GM15510 (cell line): ENCODE measurements around the gene TMPRSS12.

Experiments used
- POLR2A ChIP-seq: IDR thresholded peaks from 3 replicates; pipeline ENCODE4 v1.6.1; 2011; ENCODE audit warnings: borderline replicate concordance; ENCODE audit not compliant: insufficient read length; ENCODE audit errors: extremely low read depth

Gene TMPRSS12

DNA sequence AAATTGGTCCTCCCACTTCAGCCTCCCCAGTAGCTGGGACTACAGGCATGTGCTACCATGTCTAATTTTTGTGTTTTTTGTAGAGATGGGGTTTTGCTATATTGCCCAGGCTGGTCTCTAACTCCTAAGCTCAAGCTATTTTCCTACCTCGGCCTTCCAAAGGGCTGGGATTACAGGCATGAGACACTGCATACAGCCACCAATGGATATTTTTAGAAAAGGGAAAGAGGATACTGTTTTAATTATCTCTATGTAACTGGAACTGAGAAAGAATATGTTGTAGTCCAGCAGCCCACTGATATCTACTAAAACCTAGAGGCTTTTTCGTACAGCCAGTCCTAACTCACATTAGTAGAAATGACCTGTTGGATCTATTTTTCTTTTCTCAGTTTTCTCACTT lies 6.2 kb downstream of the TMPRSS12 start:
- no peak for TF ChIP-seq POLR2A

DNA sequence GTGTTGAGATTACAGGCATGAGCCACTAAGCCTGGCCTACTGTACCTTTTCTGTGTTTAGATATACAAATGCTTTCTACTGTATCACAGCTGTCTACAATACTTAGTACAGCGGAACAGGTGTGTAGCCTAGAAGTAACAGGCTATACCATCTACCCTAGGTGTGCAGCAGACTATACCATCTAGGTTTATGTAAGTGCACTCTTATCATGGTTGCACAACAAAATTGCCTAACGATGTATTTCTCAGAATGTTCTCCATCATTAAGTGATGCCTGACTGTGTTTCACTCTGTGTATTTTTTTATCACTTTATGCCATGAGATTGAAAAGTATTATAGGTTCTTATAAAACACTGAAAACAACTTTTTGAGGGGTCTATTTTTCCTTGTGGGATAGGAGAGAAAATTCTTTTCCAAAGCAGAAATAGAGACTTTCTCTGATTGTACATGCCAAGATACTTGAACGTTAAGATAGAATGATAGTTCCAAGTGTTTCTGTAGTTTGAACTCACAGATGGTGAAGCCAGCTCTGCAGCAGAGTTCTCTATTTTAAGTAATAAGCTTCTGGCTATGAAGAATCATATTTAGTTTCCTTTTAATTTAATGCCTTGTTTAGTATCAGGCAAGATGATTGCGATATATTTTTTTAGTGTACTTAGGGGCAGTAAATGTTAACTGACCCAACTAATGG lies 17.0 kb downstream of the TMPRSS12 start:
- no peak for TF ChIP-seq POLR2A

DNA sequence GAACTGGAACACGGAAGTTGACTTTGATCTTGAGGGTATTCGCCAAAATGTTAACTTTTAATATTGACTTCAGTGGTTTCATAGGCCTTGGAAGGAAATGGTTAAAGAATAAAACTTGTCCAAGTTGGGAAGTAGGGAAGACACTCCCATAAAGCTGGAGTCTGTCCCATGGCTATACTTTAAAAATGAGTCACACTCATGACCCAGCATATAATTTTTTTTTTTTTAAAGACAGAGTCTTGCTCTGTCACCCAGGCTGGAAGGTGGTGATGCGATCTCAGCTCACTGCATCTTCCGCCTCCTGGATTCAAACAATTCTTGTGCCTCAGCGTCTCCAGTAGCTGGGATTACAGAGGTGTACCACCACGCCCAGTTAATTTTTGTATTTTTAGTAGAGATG lies 19.6 kb downstream of the TMPRSS12 start:
- no peak for TF ChIP-seq POLR2A

DNA sequence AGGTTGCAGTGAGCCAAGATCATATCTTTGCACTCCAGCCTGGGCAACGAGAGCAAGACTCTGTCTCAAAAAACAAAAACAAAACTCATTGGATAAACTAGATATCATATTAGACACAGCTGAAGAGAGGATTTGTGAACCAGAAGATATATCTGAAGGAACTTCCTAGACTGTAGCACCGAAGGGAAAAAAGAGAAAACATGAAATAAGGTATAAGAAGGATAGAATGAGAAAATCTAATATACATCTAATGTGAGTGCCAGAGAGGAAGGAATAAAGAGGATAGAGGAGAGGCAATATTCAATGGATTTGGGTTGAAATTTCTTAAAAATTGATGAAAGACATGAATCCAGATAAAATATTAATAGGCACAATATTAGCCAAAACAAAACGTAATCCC lies 22.5 kb downstream of the TMPRSS12 start:
- no peak for TF ChIP-seq POLR2A

DNA sequence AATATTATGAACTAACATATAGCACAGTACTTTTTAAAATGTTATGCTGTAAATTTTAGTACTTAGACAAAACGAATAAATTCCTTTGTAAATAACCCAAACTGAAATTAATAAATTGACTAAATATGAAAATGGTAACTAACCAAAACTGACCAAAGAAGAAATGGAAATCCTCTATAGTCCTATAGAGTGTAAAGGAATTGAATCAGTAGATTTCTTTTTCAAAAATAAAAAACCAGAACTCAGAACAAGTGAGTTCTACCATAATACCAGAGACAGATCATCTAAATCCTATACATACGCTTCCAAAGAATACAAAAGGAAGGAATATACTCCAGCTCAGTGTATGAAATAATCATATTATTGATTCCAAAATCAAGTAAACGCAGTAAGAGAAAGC lies 39.8 kb downstream of the TMPRSS12 start:
- no peak for TF ChIP-seq POLR2A

DNA sequence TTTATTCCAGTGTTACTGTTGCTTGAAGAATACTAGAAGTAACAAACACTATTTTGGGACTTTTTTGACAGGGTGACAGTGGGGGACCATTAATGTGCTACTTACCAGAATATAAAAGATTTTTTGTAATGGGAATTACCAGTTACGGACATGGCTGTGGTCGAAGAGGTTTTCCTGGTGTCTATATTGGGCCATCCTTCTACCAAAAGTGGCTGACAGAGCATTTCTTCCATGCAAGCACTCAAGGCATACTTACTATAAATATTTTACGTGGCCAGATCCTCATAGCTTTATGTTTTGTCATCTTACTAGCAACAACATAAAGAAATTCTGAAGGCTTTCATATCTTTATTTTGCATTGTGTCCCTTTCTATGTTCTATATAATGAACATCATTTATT lies 44.5 kb downstream of the TMPRSS12 start:
- no peak for TF ChIP-seq POLR2A

DNA sequence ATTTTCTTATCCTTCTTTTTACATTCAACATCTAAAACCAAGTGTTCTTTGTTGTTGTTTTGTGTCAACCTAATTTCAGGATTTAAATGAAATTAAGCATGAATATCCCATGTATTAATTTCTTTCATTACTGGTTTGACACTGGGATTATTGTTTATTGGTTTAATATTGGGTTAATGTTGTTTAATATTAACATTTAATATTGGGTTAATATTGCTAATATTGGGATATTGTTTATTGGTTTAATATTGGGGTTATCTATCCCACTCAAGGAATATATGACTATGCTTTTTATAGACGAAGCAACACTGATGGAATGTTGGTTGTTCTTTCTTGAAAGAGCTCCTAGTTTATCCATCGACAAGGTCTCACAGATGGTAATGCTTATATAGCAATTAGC lies 45.9 kb downstream of the TMPRSS12 start:
- TF ChIP-seq POLR2A = no peak

DNA sequence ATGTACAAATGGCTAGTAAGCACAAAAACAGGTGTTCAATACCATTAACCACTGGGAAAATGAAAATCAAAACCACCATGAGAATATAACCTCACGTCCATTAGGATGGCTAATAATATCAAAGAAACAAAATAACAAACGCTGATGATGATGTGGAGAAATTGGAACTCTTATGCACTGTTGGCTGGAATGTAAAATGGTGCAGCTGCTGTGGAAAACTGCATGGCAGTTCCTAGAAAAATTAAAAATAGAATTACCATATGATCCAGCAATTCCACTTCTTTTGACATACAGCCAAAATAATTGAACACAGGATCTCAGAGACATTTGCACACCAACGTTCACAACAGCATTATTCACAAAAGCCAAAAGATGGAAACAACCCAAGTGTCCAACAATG lies 51.5 kb downstream of the TMPRSS12 start:
- no peak for TF ChIP-seq POLR2A

DNA sequence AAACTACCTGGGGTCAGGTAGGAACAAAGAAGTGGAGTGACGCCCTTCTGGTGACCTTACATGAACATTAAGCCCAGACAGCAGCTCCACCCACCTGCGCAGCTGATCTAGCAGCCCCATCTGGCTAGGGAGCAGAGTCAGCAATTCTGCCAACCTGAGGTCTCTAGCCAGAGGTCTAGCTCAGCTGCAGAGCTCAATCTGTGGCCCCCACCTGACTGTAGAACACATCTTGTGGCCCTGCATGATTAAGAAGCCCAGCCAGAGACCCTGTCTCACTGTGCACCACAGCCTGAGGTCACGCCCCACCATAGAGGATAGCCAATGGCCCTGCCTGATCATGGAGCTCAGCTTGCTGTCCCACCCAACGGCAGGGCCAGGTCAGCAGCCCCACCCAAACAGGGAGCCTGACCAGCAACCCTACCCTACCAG lies 59.0 kb downstream of the TMPRSS12 start:
- TF ChIP-seq POLR2A = no peak

DNA sequence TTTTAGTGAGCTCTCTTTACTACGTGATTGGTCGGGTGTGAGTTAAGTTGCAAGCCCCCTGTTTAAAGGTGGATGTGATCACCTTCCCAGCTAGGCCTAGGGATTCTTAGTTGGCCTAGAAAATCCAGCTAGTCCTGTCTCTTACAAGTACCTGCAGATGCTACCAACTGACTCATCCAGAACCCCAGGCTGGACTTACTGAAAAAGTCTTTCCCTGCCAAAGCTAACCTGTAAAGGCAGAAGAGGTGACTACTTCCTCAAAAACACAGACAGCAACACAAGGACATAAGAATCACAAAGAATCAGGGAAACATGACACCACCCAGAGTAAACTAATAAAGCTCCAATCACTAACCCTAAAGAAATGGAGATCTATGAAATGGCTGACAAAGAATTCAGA lies 70.5 kb downstream of the TMPRSS12 start:
- no peak for TF ChIP-seq POLR2A

DNA sequence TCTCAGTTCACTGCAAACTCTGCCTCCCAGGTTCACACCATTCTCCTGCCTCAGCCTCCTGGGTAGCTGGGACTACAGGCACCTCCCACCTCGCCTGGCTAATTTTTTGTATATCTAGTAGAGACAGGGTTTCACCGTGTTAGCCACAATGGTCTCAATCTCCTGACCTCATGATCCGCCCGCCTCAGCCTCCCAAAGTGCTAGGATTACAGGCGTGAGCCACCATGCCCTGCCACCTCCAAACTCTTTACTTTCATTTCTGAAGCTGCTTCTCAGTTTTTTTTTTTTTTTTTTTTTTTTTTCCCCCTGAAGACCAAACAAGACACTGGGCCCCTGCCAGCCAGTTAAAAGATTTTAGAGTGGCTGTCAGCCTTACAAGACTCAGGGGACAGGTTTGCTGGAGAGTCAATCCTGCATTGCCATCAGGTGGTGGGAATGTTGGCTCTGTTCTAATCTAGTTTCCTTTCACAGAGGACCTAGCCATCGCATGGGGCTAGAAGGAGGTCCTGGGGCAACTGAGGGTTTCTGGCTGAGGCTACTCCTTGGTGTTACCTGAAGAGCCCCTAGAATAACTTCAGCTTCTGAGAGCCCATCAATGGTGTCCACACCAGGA lies 72.3 kb downstream of the TMPRSS12 start:
- no peak for TF ChIP-seq POLR2A

DNA sequence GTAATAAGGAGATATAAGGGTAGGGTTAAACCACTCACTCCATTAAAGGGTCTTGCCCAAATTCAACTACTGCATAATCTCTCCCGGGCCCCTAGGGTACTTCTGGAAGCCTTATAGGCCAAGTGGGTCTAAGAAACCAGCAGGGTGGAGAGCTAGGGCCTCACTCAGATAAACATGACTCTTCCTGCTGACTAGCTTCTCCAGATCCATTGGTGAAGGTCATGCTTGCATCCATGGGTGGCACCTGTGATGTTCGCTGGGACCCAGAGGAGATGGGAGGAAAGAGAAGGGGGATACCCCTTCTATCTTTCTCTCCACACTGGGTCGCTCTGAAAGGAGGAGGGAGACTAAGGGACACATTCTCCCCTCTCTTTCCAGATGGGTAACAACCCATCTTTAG lies 73.6 kb downstream of the TMPRSS12 start:
- no peak for TF ChIP-seq POLR2A

DNA sequence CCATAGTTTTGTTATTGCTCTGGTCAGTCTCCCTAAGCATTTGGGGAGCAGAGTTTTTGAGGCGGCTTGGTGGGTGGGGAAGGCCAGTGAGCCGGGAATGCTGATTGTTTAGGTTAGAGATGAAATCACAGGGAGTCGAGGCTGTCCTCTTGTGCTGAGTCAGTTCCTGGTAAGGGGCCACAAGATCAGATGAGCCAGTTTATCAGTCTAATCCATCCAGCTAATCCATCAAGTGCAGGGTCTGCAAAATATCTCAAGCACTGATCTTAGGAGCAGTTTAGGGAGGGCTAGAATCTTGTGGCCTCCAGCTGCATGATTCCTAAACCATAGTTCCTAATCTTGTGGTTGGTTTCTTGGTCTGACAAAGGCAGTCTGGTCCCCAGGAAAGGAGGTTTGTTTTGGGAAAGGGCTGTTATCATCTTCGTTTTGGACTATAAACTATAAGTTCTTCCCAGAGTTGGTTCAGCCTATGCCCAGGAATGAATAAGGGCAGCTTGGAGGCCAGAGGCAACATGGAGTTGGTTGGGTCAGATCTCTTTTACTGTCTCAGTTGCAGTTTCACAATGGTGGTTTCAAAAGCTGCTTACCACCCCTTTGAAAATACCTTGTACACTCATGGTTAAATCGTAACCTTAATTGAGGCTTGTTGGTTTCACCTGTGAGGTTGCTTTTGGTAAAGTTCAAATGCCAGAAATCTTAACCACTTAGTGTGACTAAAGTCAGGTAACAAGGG lies 76.0 kb downstream of the TMPRSS12 start:
- TF ChIP-seq POLR2A = no peak

DNA sequence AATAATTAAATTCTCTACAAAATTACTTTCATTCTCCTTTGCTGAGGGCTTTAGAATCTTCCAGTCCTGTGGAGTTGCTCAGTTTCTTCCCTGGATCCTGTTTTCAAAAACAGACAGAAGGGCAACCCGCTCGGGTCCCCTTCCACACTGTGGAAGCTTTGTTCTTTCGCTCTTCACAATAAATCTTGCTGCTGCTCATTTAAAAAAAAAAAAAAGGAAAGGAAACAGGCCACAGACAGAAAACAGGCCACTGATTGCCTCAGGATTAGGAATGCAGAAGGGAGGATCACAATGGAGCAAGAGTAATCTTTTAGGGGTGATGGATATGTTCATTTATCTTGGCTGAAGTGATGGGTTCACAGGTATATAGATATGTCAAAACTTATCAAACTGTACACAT lies 80.1 kb downstream of the TMPRSS12 start:
- TF ChIP-seq POLR2A = no peak

DNA sequence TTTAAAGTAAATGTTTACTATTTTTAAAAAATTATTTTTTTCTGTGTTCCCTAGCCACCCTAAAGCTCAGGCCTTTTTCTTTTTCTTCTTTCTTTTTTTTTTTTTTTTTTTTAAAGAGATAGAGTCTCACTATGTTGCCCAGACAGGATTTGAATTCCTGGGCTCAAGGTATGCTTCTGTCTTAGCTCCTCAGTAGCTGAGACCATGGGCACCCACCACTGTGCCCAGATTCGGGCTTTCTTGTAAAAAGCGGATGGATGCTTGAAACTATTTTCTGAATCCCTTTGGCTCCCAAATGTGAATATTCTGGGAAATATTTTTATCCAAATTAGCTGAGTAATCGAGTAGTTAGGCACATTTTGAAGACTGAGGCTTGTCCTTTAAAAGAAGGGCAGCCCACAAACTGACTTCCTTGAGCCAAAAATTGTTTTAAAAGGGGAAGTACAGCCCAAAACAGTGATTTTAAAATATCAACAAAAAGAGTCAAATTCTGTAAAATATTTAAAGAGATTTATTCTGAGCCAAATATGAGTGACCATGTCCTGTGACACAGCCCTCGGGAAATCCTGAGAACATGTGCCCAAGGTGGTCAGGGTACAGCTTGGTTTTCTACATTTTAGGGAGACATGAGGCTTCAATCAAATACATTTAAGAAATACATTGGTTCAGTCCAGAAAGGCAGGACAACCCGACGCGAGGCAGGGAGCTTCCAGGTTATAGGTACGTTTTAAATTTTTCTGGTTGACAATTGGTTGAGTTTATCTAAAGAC lies 80.8 kb downstream of the TMPRSS12 start:
- no peak for TF ChIP-seq POLR2A
